Activated CD8-positive, alpha-beta T cell treated with anti-CD3 and anti-CD28 coated beads for 36 hours (primary cell): ENCODE results near the gene HOXA10. TPM values are rescaled to one million over a fixed set of nuclear protein-coding genes. Genes with fewer than 3 reads are reported as not detected.
A peak's percentile ranks its signal among the peaks of the same experiment; 100 is the strongest.

ENCODE experiments used
- ATAC-seq: fragments of 200-7000 bp; cut with Tn5 transposase; one replicate; pipeline ENCODE4 v1.10.0; 2021; ENCODE audit warnings: mild to moderate bottlenecking, moderate library complexity
- CTCF ChIA-PET: fragments of 350-600 bp; sonication (Branson Sonifier 250); formaldehyde crosslinking; loops from one replicate; lab custom pipeline; 2021; ENCODE audit warnings: antibody characterized with exemption; lab: Charles Lee
- POLR2A ChIA-PET: fragments of 350-600 bp; sonication (Branson Sonifier 250); formaldehyde crosslinking; loops from one replicate; lab custom pipeline; 2021; ENCODE audit warnings: antibody characterized with exemption; lab: Charles Lee
- DNase-seq: peaks from one replicate; pipeline ENCODE4 v3.0.0-alpha.2; 2020
- H3K27ac Mint-ChIP-seq: one replicate; pipeline ENCODE4 v1.8.0; 2021; ENCODE audit warnings: mild to moderate bottlenecking, mixed read lengths
- H3K27me3 Mint-ChIP-seq: one replicate; pipeline ENCODE4 v1.8.0; 2021; ENCODE audit warnings: mixed read lengths
- H3K36me3 Mint-ChIP-seq: one replicate; pipeline ENCODE4 v1.8.0; 2021; ENCODE audit warnings: low read depth, mixed read lengths
- H3K4me1 Mint-ChIP-seq: one replicate; pipeline ENCODE4 v1.8.0; 2021; ENCODE audit warnings: low read depth, mixed read lengths
- H3K4me3 Mint-ChIP-seq: one replicate; pipeline ENCODE4 v1.8.0; 2021; ENCODE audit warnings: mild to moderate bottlenecking, moderate library complexity, mixed read lengths
- H3K9me3 Mint-ChIP-seq: one replicate; pipeline ENCODE4 v1.8.0; 2021; ENCODE audit warnings: mixed read lengths
- intact Hi-C: fragments of 100-400 bp; cut with micrococcal nuclease; formaldehyde crosslinking; loops from one replicate; pipeline ENCODE4 v1.10.0; 2022
- total RNA-seq, 2 experiments: library from RNA; stranded (reverse); gene quantifications; one replicate each; pipeline ENCODE4 v1.2.3, GENCODE V29; 2021
- TF ChIP-seq, protein P1 (sequence below): fragments of 200-600 bp; IDR thresholded peaks from one replicate; pipeline ENCODE4 v1.8.0; 2022; ENCODE audit warnings: antibody characterized with exemption, mild to moderate bottlenecking

Gene HOXA10
- total RNA-seq, 2 experiments from 2014 or later: not detected

DNA sequence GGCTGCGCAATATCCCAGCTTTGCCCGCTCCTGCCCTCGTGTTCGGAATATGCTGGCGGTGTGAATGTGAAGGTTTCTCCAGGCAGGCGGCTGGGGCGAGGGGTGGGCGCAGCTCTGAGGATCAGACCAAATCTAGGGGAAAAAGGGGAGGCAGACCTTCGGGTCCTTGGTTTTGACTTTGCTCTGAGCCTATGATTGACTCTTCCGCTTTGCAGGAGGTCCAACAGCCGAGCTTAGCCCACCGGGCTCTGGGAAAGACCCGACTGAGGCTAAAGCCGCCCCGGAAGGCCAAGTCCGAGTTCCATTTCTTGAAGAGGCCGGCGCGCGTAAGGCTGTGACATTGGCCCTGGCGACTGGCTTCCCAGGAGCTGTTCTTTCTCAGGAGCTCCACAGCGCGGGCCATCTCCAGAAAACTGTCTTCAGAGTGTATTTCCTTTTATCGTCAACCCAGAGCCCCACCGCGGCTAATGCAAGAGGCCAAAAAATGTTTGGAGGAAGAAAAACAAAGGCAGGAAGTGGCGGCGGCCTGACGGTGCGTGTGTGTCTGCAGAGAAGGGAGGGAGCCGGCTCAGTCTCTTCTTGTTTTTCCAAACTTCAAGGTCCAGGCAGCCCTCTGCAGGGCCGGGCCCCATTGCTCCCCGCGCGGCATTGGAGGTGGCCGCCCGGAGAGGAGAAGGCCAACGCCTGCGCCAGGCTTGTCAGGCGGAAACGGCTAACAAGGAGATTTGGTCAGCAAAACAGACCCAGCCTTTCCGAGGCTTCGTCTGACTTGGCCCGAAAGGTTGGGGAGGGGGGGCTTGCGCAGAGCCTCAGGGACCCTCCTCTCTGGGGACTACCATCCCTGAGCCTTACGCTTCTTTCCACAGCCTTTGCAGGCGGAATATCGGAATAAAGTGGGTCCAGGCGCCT is 14.5 kb upstream of the HOXA10 start:
- DNase-seq: peak; percentile 64
- H3K4me1 Mint-ChIP-seq: peaks cover 44% of the 10 kb centered on the region
- no peaks in the 10 kb centered on the region for H3K9me3 Mint-ChIP-seq
- no peak overlapping the region for H3K27ac Mint-ChIP-seq
- ChIA-PET POLR2A (interaction anchor here (0.8 kb wide), 1 partner anchor 96 kb away, joined by 3 read pairs; no protein-coding TSS in a partner anchor), CTCF (interaction anchor here (0.6 to 2.7 kb wide), 8 partner anchors 9 to 585 kb away, joined by 3 to 23 read pairs (median 4); partner anchors contain the start of gene HOXA13)
- no peaks in the 10 kb centered on the region for H3K36me3 Mint-ChIP-seq
- H3K27me3 Mint-ChIP-seq: peaks cover 80% of the 10 kb centered on the region
- H3K4me3 Mint-ChIP-seq: peak overlapping the region; percentile 58
- TF ChIP-seq, protein P1, sequence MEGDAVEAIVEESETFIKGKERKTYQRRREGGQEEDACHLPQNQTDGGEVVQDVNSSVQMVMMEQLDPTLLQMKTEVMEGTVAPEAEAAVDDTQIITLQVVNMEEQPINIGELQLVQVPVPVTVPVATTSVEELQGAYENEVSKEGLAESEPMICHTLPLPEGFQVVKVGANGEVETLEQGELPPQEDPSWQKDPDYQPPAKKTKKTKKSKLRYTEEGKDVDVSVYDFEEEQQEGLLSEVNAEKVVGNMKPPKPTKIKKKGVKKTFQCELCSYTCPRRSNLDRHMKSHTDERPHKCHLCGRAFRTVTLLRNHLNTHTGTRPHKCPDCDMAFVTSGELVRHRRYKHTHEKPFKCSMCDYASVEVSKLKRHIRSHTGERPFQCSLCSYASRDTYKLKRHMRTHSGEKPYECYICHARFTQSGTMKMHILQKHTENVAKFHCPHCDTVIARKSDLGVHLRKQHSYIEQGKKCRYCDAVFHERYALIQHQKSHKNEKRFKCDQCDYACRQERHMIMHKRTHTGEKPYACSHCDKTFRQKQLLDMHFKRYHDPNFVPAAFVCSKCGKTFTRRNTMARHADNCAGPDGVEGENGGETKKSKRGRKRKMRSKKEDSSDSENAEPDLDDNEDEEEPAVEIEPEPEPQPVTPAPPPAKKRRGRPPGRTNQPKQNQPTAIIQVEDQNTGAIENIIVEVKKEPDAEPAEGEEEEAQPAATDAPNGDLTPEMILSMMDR: no peak
- ATAC-seq: no peak
- intact Hi-C loops: no loop called here

DNA sequence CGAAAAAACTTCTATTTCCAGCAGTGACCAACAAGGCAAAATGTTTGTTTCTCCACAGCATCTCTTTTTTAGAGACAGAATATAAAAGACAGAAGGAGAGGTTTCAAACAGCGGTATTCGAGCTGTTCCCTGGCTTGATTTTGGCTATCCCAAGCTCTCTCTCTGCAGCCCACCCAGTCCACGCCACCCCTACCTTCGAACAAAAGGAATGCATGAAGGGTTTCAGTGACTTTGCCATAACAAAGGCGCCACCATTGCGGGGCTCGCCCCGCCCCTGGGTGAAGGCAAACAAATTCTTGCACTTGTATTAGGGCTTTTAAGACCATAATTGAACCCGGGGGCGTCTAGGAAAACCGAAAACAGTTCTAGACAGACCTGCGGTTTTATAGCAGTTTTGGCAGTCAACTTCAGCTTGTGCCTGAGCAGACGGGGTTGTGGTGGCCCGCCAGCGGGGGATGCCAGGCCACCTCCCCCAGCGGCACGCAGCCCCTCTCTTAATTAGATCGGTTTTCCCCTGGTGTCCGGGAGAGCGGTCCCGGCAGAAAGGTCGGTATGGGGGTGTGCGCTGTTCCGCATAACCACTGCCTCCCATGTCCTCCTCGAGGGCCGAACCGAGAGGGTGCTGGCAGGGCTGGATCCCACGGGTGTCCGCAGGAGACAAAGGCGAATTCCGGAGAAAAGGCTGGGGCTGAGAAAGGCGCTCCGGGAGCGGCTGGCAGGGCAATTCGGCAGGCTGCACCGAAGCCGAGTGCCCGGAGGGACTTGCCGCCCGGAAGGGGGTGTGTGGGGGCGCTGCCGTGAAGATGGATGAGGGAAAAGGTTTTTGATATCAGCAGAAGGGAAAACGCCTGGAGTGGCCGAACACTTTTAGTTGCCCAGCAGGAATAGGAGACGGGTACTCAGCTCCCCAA is 13.6 kb upstream of the HOXA10 start:
- peaks cover 78% of the 10 kb centered on the region for H3K27me3 Mint-ChIP-seq
- intact Hi-C loops: no loop called here
- H3K4me3 Mint-ChIP-seq: peak overlapping the region; percentile 58
- peaks cover 39% of the 10 kb centered on the region for H3K4me1 Mint-ChIP-seq
- no peak overlapping the region for H3K27ac Mint-ChIP-seq
- TF ChIP-seq, protein P1: no peak
- CTCF ChIA-PET: interaction anchor here (0.6 to 3.7 kb wide), 9 partner anchors 8 to 586 kb away, joined by 3 to 28 read pairs (median 4); partner anchors contain the start of genes HOXA10 and HOXA13
- ATAC-seq: no peak
- no peak for DNase-seq
- POLR2A ChIA-PET: interaction anchor here (0.8 to 1.0 kb wide), 2 partner anchors 15 to 95 kb away, joined by 3 read pairs; no protein-coding TSS in a partner anchor
- H3K9me3 Mint-ChIP-seq: no peaks in the 10 kb centered on the region
- no peaks in the 10 kb centered on the region for H3K36me3 Mint-ChIP-seq

DNA sequence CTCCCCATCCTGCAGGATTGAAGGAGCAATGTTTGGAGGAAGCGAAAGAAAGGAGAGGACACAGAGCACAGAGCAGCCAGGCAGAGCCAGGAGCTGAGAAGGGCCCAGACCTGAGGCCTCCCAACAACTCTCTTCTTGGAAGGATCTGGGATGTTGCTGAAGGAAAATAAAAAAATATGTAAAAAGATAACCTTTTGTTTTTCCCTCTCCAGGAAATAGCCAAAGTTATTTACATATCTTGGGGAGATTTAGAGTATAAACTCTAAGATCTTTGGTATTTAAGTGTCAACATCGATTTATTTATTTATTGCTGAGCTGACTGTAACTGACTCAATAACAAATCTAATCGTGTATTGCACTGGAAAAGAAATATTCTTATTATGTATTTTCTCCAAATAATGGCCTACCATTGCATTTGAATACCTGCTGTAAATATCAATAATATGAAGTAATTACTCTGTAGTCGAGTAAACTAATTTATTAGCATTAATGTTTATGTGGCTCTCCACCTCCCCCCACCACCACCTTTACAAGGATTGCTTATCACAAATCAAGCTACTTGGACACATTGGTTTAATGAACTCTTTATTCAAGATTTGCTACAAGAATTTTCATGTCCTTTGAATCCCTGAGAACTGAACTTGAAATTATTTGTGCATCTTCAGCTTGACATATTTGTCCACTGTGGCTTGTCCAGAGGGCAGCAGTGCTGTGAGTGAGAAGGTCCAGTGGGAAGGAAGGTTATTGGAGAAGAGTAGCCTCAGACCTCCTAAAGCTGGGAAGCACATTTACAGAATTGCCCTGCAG is 12.8 kb upstream of the HOXA10 start:
- peaks cover 35% of the 10 kb centered on the region for H3K4me1 Mint-ChIP-seq
- DNase-seq: no peak
- no peak for ATAC-seq
- peaks cover 79% of the 10 kb centered on the region for H3K27me3 Mint-ChIP-seq
- H3K4me3 Mint-ChIP-seq: no peak overlapping the region
- H3K27ac Mint-ChIP-seq: no peak overlapping the region
- intact Hi-C loops: no loop called here
- no peaks in the 10 kb centered on the region for H3K36me3 Mint-ChIP-seq
- TF ChIP-seq, protein P1: no peak
- ChIA-PET POLR2A (interaction anchor here (1.0 kb wide), 1 partner anchor 14 kb away, joined by 3 read pairs; no protein-coding TSS in a partner anchor), CTCF (interaction anchor here (0.9 to 3.7 kb wide), 8 partner anchors 9 to 36 kb away, joined by 3 to 28 read pairs (median 4); partner anchors contain the start of gene HOXA10)
- no peaks in the 10 kb centered on the region for H3K9me3 Mint-ChIP-seq

DNA sequence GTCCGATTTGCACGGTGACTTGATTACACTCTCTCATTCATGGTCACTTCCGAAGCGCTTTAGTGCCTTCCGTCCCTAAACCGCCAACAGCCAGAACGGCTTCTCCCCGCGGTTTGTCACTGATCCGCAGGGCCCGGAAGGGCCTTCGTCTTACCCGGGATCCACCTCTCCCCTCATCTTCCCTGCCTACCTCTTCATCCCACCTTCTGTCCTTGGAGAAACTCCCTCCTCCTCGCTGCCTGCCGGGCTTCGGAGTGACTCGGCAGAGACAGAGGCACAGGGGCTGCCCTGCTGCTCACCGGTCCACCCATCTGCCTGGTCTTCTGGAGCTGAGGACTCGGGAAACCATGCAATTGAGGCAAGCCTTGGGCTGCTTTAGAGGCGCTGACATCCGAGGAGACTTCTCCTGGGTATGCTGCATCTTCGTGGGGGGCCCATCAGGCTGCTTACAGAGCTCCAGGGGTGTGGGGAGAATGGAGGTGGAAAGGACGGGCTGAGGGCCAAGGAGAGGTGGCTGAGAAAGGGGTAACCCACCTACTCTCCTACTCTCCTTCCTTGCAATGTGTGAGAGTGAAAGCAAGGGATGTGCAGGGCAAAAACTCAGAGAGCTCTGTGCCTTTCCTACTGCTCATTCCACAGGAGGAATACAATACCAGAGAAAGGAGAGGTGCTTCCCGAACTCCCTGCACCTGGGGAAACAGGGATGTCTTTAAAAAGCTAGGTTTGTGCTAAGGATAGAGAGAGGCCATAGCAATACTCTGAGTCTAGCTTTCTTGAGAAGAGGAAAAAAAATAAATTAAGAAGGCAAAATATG is 11.9 kb upstream of the HOXA10 start:
- Mint-ChIP-seq H3K4me3 (peak overlapping the region; percentile 59), H3K27ac (no peak overlapping the region), H3K27me3 (peaks cover 78% of the 10 kb centered on the region), H3K9me3 (no peaks in the 10 kb centered on the region), H3K4me1 (peaks cover 34% of the 10 kb centered on the region), H3K36me3 (no peaks in the 10 kb centered on the region)
- ATAC-seq (no peak), DNase-seq (no peak)
- ChIA-PET POLR2A (interaction anchor here (0.6 to 1.7 kb wide), 2 partner anchors 13 to 25 kb away, joined by 4 to 5 read pairs; no protein-coding TSS in a partner anchor), CTCF (interaction anchor here (0.9 to 3.7 kb wide), 6 partner anchors 9 to 35 kb away, joined by 3 to 28 read pairs (median 4); partner anchors contain the start of gene HOXA10)
- TF ChIP-seq, protein P1: no peak
- intact Hi-C loops: no loop called here
